Tibial artery (tissue), 4 donors: Measurements from ENCODE around the gene FGF14.

Experiments used
- DNase-seq, 2 donors: peaks; one replicate each; pipeline ENCODE4 v3.0.0-alpha.2; 2019
- H3K27ac ChIP-seq, 2 donors: fragments of 200-600 bp; sonication (generic) in 1 of 2; 1 replicate in 1 of 2; 2 replicates in 1 of 2; pipeline ENCODE4 v1.5.1; 2018 to 2019; ENCODE audit warnings: mild to moderate bottlenecking in 1 of 2
- H3K27me3 ChIP-seq, 2 donors: fragments of 200-600 bp; sonication (generic) in 1 of 2; one replicate each; pipeline versions ENCODE4 v1.5.1 to v1.6.0; 2016 to 2019
- H3K36me3 ChIP-seq, 3 donors: fragments of 200-600 bp; sonication (generic) in 2 of 3; one replicate each; pipeline ENCODE4 v1.5.1; 2016 to 2019; ENCODE audit warnings: mild to moderate bottlenecking in 2 of 3
- H3K4me1 ChIP-seq, 4 donors: fragments of 200-600 bp; sonication (generic) in 2 of 4; 1 replicate in 3 of 4; 2 replicates in 1 of 4; pipeline ENCODE4 v1.5.1; 2016 to 2019
- H3K4me3 ChIP-seq, 2 donors: fragments of 200-600 bp; sonication (generic) in 1 of 2; 1 replicate in 1 of 2; 2 replicates in 1 of 2; pipeline ENCODE4 v1.5.1; 2018 to 2019; ENCODE audit warnings: mild to moderate bottlenecking in 2 of 2
- H3K9me3 ChIP-seq, 3 donors: fragments of 200-600 bp; sonication (generic) in 1 of 3; one replicate each; pipeline ENCODE4 v1.5.1; 2016 to 2019
- intact Hi-C: fragments of 100-400 bp; cut with DNase I; formaldehyde crosslinking; loops from one replicate; pipeline ENCODE4 v1.15.0; 2023; ENCODE audit warnings: low total_unique reads
- TF ChIP-seq, protein P1 (sequence below), 2 experiments: fragments of 200-600 bp in 1 of 2; fragments of 450-650 bp in 1 of 2; IDR thresholded peaks; one replicate each; pipeline ENCODE4 v1.5.1; 2017 to 2019; ENCODE audit warnings: antibody characterized with exemption in 2 of 2, mild to moderate bottlenecking in 1 of 2, moderate library complexity in 1 of 2

Gene FGF14

DNA sequence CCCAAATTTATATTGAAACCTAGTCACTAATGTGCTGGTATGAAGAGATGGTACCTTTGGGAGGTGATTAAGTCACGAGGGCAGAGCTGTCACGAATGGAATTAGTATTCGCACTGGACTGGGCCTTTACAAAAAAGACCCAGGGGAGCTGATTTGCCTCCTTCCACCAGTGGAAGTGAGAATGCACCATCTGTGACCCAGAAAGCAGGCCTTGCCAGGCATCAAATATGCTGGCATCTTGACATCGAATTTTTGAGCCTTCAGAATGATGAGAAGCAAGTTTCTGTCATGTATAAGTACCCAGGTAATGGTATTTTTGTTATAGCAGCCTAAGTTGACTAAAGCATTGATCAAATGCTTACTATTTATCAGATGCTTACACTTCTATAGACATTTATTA is 373.6 kb downstream of the FGF14 start:
- Histone ChIP-seq H3K27me3 (no peaks in the 10 kb centered on the region), H3K4me3 (no peak overlapping the region), H3K9me3 (no peaks in the 10 kb centered on the region), H3K27ac (no peak overlapping the region), H3K36me3 (no peaks in the 10 kb centered on the region), H3K4me1 (peaks cover 0 to 6% (median 0%) of the 10 kb centered on the region in 4 donors)
- intact Hi-C loops = no loop called here
- TF ChIP-seq, protein P1, sequence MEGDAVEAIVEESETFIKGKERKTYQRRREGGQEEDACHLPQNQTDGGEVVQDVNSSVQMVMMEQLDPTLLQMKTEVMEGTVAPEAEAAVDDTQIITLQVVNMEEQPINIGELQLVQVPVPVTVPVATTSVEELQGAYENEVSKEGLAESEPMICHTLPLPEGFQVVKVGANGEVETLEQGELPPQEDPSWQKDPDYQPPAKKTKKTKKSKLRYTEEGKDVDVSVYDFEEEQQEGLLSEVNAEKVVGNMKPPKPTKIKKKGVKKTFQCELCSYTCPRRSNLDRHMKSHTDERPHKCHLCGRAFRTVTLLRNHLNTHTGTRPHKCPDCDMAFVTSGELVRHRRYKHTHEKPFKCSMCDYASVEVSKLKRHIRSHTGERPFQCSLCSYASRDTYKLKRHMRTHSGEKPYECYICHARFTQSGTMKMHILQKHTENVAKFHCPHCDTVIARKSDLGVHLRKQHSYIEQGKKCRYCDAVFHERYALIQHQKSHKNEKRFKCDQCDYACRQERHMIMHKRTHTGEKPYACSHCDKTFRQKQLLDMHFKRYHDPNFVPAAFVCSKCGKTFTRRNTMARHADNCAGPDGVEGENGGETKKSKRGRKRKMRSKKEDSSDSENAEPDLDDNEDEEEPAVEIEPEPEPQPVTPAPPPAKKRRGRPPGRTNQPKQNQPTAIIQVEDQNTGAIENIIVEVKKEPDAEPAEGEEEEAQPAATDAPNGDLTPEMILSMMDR (IDR thresholded peaks at IDR 0.05) = no peak
- no peak for DNase-seq

DNA sequence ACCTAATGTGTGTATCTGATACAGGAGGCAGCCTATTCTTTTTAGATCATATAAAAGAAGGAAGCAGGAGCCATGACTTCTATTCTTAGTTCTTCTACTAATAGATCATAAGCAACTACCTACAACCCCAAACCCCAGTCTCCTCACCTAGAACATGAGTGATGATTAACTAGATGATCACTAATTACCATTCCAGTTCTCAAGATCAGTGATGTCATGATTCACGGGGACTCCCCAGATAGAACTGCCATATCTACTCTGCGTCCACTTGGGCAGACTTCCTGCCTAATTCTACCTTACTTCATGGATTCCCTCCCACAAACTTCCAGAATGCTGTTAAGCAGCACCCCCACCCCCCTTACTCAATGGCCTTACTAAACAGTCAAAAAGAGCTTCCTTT is 380.1 kb downstream of the FGF14 start:
- intact Hi-C loops = no loop called here
- peaks cover 0 to 17% (median 14%) of the 10 kb centered on the region in 3 donors for H3K9me3 ChIP-seq

GRCh38 chr13:102020611-102021216 is 381.1 kb downstream of the FGF14 start:
- Histone ChIP-seq H3K27me3 (no peaks in the 10 kb centered on the region), H3K9me3 (peaks cover 0 to 20% (median 14%) of the 10 kb centered on the region in 3 donors), H3K36me3 (no peaks in the 10 kb centered on the region), H3K27ac (no peak overlapping the region), H3K4me3 (no peak overlapping the region), H3K4me1 (no peaks in the 10 kb centered on the region)
- intact Hi-C loops = no loop called here
- TF ChIP-seq, protein P1 (IDR thresholded peaks at IDR 0.05) = no peak
- DNase-seq = no peak

More for the DNA sequence above, 380.1 kb downstream of the FGF14 start:
- no peaks in the 10 kb centered on the region for H3K27me3 ChIP-seq
- DNase-seq = no peak
- TF ChIP-seq, protein P1 (IDR thresholded peaks at IDR 0.05) = no peak
- H3K27ac ChIP-seq = no peak overlapping the region
- H3K36me3 ChIP-seq = no peaks in the 10 kb centered on the region
- peaks cover 0 to 5% (median 0%) of the 10 kb centered on the region in 4 donors for H3K4me1 ChIP-seq
- no peak overlapping the region for H3K4me3 ChIP-seq

- Histone ChIP-seq H3K4me3 (no peak overlapping the region), H3K9me3 (peaks cover 0 to 20% (median 14%) of the 10 kb centered on the region in 3 donors), H3K36me3 (no peaks in the 10 kb centered on the region), H3K27me3 (no peaks in the 10 kb centered on the region), H3K4me1 (peaks cover 0 to 1% (median 0%) of the 10 kb centered on the region in 4 donors), H3K27ac (no peak overlapping the region)
- intact Hi-C loops = no loop called here
- TF ChIP-seq, protein P1 (IDR thresholded peaks at IDR 0.05) = no peak
- DNase-seq = no peak
Measured at GRCh38 chr13:102018716-102019115, 383.1 kb downstream of the FGF14 start.

- H3K27ac ChIP-seq = no peak overlapping the region
- intact Hi-C loops = no loop called here
- H3K9me3 ChIP-seq = peaks cover 0 to 20% (median 14%) of the 10 kb centered on the region in 3 donors
- no peak overlapping the region for H3K4me3 ChIP-seq
- TF ChIP-seq, protein P1 (IDR thresholded peaks at IDR 0.05) = no peak
- DNase-seq = no peak
- no peaks in the 10 kb centered on the region for H3K27me3 ChIP-seq
- H3K36me3 ChIP-seq = no peaks in the 10 kb centered on the region
- peaks cover 0 to 16% (median 3%) of the 10 kb centered on the region in 4 donors for H3K4me1 ChIP-seq
Measured at GRCh38 chr13:102017248-102017647, 384.6 kb downstream of the FGF14 start.
